AG20443 (cell line): Measurements from ENCODE around the gene TRAPPC10.
"Not testable (repeated sequence)": the region's sequence is repeated elsewhere in the genome, so short reads cannot be mapped to it uniquely, and the experiment has no call there.

Experiments
- DNase-seq: peaks from one replicate; pipeline ENCODE4 v3.0.0; 2012; ENCODE audit warnings: low spot score, mixed read lengths

TRAPPC10 gene

DNA sequence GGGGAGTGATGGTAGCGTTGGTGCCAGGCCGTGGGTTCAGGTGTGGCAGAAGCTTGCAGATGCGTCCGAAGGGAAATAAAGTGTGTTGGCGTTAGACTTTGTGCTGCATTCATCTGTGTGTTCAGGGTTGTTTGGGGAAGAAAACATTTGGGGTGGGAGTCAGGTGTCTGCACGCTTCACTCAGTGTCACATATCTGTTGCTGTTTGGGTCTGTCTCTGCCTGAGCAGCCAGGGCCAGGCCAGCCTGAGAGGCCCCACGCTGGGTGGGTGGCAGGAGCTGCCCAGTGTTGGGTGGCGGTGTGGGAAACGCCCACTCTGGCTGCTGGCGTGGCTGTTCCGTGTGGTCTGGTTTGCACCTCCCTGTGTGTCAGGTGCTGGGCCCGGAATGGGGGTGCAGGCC is 133.5 kb downstream of the TRAPPC10 start:
- not testable (repeated sequence) for DNase-seq

DNA sequence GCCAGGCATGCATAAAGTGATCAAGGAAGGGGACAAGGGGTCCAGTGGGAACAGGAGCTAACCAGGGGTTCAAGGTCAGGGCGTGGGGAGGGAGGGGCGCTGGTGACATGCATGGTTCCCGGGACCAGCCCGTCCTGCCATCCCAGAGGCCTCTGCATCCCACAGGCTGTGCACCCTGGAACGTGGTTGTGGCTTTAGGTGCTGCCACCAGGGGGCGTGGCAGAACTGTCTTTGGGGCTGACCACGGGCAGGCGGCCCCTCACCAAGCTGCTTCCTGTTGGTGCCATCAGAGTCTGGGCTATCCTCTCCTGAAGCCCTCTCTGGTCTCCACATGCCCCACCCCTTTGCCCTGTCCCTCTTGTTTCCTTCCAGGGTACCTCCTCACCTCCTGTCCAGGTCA is 135.0 kb downstream of the TRAPPC10 start:
- DNase-seq: not testable (repeated sequence)

DNA sequence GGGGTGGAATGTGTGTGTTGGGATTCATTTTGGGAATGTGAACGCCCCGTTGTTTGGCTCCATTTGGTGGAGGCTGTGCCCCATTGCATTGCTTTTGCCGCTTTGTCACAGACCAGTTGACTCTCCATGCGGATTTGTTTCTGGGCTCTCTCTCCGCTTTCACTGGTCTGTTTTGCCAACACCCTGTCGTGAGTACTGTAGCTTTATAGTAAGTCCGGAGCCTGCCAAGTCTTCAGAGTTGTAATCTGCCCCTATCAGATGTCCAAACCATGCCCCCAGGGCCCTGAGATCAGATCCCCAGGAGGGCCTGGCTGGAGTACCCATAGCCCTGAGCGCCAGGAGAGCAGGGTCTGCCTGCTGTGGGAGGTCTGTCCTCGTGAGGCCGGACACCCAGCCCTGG is 138.1 kb downstream of the TRAPPC10 start:
- DNase-seq: not testable (repeated sequence)

DNA sequence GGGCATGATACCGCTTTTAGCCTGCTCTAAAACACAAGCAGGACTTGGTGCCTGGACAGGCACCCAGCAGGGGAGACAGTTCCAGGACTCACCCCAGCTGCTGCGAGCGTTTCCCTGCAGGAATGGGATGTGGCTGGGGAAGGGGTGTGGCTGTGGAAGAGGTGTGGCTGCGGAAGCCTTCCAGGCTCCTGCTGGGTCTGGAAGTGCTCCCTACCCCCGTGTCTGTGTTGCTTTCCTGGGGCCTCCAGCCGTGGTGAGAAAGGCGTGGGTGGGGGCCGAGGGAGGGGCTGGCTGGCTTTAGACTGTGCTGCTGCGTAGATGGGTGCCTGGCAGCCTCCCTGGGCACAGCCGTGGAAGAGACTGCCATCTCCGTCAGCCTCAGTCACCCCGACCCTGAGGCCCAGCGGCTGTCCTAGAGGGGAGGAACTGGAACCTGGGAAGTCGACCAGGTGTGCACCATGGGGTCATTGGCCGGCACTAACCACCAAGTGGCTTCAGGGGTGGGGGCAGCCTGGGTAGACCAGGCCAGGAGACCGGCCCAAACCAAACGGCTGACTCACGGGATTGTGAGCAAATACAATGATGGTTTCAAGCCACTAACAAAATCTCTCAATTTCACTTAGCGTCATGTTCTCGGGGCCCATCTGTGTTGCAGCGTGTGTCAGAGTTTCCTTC is 141.2 kb downstream of the TRAPPC10 start:
- not testable (repeated sequence) for DNase-seq

DNA sequence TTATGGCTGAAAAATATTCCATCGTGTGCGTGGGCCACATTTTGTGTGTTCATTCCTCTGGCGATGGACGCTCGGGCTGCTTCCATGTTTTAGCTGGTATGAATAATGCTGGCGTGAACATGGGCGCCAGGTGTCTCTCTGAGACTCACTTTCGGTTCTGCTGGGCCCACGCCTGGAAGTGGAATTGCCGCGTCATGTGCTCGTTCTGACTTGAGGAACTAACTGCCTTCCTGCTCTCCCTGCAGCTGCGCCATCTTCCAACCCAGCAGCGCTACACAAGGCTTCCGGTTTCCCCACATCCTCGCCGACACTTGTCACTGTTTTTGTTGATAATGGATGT is 141.8 kb downstream of the TRAPPC10 start:
- DNase-seq: not testable (repeated sequence)

DNA sequence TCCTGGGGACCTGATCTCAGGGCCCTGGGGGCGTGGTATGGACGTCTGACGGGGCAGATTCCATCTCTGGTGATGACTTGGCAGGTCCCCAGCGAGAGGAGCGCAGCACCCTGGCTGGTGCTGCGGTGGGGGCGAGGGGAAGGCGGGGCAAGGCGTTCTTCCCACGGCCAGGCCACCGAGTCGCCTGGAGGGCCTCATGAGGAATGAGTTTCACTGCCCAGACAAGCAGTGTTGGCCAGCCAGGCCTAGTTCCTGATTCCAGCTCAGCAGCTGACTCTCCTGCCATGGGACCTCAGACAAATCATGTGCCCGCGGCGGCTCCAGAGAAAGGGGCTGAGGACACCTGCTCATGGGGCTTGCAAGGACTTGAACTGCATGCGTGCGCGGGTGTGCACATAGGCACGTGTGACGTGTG is 142.7 kb downstream of the TRAPPC10 start:
- not testable (repeated sequence) for DNase-seq

DNA sequence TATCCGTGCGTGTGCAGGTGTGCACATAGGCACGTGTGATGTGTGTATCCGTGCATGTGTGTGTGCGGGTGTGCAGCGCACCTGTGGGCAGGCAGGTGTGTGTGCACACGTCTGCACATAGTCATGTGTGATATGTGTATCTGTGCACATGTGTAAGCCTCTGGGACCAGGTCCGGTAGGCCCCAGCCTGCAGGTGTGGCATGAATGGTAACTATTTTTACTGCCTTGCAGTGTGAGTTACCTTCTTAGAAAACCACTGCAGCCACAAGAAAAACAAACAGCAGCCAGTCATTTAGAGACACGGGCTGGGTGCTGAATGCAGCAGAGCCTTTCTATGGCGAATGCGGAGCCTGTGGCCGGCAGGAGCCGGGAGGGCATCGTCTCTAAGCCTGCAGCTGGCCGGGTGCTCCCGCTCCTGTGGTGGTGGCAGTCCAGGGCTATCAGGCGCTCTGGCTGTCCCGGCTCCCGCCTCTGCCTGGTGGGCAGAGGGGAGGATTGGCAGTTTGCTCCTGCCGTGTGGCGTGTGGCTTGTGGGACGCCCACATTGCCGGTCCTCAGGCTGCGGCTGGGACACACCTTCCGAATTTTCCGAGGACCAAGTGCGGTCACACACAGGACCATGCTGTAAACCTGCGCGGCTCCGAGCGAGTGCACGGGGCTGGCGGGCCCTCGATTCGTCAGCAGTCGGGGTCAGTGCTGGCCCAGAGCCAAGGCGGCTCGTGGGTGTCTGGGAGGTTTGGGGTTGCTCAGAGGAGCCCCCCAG is 143.3 kb downstream of the TRAPPC10 start:
- DNase-seq: not testable (repeated sequence)

DNA sequence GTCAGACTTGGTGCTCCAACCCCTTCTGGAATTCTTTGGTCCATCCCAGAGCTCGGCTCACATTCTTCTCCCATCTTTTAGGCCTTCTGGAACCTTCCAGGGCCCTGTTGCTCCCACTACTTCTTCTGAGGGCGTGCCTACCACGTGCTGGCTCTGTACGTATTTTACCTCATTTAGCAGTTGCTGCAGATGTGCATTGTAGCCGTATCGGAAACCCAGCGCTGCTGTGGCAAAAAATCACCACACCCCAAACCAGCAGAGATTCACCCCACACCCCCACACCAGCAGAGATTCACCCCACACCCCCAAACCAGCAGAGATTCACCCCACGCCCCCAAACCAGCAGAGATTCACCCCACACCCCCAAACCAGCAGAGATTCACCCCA is 143.9 kb downstream of the TRAPPC10 start:
- DNase-seq: not testable (repeated sequence)
